NCI-H460 (cell line): ENCODE measurements around the gene EFCAB11. TPM values are rescaled to one million over a fixed set of nuclear protein-coding genes. Genes with fewer than 3 reads are reported as not detected.

Experiments
- DNase-seq: peaks from one replicate; pipeline ENCODE4 v3.0.0-alpha.2; 2016; ENCODE audit warnings: low read depth; ENCODE audit errors: extremely low read depth
- total RNA-seq: library from RNA; depleted of rRNA; stranded (reverse); fragments of >200 nt; shearing (Covaris generic); gene quantifications from 2 replicates; pipeline ENCODE4 v1.2.3, GENCODE V29; 2014

Gene EFCAB11
- total RNA-seq, 1 experiment from 2014 or later, result 18.1 TPM

DNA sequence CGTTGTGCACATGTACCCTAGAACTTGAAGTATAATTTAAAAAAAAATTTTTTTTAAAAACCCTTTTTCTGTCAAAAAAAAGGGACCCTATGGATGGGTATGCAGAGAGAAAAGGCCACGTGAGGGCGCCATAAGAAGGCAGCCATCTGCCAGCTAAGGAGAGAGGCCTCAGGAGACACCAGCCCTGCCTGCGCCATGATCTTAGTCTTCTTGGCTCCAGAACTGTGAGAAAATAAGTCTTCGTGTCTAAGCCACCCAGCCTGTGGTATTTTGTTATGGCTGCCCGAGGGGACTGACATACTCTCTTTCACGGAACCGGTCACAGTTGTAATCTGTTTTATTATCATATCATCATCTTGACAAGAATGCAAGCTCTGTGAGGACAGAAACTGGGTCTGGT is 174.8 kb downstream of the EFCAB11 start:
- no peak for DNase-seq

DNA sequence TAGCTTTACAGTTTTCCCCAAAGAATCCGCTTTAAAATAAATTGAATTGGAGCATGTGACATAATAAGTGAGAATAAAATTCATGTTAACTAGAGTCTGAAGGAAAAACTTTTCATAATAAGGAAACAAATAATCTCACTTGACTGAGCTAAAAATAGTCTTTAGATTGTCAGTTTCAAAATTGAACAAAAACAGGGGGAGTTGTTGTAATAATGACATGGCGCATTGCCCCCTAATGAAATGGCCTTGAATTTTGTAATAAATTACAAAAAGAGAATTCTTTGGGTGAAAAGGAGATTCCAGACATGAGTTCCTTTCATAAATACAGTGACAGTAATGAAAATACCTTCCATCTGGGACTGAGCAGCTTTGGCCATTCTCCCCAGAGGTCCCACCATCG is 178.6 kb downstream of the EFCAB11 start:
- DNase-seq, result no peak

DNA sequence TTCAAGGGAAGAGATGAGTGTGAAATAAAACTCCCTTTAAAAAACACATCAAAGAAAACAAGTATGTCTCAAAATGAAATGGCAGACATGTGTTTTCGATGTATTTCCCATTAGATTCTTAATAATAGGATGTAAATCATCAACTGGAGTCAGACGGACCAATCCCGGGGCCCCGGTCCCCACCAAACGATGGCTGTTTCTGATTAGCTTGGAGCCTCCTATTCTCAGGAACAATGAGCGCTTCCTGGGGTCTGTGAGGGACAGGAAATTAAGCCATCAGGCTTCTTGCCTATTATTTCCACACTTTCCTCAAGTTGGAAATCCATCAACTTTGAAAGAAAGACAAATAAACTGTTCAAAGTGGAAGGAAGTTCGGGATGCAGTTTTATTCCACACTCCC is 179.4 kb downstream of the EFCAB11 start:
- DNase-seq, result no peak

DNA sequence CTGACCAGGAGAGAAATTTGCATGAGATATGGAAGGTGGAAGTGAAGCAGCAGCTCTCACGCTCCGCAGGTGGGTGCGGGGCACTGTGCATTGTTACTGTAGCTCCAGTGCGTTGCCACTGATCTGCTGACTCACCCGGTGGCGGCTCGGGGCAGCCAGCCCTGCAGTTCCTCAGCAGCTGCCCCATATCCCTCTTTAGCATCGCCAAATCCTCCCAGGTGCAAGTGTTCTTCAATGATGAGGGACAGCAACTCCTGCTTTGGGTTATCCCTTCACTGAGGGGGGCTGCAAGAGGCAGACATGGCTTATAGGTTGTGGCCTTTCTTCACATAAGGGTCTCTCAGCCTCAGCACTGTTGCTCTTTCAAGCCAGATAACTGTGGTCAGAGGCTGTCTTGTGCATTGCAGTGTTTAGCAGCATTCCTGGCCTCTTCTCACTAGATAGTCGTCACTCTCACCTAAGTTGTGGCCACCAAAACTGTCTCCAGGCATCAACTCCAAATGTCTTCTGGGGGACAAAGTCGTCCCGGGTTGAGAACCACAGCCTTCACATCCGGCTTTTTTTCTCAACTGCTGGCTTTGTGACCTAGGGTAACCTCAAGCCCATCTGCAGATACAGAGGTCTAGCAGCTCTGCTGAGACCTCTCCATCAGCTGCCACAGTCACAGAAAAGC is 180.8 kb downstream of the EFCAB11 start:
- DNase-seq, result peak; percentile 41

DNA sequence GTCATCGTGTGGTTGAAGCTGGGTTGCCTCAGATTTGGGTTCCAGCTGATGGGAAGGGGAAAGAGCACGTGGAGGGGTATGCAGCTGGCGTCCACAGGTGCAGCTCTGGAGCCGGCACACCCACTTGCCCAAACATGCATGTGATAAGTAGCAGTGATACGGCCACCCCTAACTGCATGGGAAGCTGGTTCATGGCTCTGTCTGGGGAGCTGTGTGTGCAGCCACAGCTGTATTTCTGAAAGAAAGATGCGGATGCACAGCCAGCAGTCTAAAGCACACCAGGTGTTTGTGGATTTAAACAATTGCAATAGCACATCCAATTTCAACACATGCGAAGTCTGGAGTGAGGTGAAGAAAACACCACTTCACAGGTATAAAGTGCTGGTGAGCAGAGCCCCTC is 181.4 kb downstream of the EFCAB11 start:
- no peak for DNase-seq

DNA sequence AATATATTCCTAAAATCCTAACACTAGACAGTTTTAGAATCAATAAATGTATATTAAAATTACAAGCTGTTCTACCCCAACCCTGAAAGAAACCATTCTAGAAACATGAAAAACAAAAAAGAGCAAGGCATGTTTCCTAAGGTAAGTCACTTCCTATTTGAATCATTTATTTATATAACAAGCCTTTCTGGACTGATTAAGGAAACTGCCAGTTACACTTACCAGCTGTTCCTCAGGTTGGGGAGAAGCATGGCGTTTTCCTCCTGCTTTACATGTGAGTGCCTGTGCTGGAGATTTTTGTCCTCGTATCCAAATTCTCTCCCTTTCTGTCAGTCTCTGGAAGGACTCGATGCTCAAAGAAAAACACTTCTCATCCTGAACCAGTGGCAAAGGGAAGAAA is 183.3 kb downstream of the EFCAB11 start:
- DNase-seq, result no peak

DNA sequence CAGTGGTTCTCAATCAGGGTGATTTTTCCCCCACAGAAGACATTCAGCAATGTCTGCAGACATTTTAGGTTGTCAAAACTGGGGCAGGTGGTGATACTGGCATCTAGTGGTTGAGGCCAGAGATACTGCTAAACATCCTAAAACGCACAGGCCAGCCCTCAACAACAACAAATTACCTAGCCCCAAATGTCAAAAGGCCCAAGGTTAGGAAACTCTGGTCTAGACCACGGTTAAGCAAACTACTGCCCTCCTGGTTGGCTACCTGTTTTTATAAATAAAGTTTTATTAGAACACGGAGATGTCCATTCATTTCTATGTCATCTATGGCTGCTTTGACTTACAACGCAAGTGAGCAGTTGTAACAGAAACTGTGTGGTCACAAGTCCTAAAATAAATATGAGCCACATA is 186.7 kb downstream of the EFCAB11 start:
- DNase-seq, result peak; percentile 24

DNA sequence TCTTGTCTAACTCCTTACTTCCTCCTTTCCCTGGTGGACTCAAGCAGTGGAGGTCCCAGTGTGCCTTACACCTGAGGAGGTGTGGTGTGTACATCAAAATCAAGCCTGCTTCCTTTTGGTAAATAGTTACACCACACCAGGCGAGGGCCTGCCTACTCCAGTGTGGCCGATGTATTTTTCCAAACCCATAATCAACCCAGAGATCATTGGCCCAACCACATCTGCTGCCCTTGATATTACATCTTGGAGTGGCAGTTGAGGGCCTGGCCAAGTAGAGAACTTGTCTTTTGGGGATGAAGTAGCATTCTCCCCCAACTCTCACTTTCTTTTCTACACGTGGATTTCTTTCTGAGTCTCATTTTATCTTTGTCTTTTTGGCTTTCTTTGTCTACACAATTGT is 187.4 kb downstream of the EFCAB11 start:
- DNase-seq, result no peak

DNA sequence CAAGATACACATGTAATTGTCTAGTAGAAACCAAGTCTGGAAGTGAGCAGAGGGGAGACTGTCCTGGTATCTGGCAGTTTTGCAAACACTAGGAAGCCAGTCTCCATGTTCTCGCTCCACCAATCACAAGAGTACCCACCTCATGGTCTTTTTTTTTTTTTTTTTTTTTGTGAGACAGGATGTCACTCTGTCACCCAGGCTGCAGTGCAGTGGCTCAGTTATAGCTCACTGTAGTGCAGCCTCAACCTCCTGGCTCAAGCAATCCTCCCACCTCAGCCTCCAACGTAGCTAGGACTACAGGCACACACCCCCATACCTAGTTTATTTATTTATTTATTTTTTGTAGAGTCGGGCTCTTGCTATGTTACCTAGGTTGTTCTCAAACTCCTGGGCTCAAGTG is 189.2 kb downstream of the EFCAB11 start:
- DNase-seq, result no peak

DNA sequence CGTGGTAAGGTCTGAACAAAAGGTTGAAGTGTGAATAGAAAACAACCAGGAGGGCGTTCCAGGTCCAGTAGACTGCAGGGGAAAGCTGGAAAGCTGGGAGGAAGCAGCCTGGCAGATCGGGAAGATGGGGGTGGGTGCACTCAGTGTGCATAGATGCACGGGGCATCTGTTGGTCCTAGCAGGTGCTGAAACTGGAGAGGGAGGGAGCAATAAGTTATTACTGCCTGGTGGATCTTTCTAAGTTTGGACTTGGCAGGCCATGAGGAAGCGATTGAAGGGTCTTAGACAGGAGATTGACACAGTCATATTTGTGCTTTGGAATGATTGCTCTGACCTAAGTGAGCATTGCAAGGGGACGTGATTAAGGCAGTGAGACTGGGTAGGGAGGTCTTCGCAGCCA is 194.4 kb downstream of the EFCAB11 start:
- no peak for DNase-seq

DNA sequence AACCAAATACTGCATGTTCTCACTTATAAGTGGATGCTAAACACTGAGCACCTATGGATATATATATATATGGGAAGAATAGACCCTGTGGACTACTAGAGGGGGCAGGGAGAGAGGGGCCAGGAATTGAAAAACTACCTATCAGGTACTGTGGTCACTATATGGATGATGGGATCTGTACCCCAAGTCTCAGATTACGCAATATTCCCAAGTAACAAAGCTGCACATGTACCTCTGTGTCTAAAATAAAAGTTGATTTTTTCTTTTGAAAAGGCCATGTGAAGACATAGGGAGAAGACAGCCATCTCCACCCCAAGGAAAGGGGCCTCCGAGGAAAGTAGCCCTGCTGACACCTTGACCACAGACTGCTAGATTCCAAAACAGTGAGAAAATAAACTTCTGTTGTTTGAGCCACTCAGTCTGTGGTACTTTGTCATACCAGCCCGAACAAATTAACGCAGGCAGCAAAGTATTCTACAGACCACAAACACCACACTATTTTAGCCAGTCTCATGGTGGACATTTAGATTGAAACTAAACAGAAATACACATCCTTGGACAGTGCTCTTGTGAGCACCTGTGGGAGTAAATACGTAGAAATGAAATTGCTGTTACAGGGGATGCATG is 197.1 kb downstream of the EFCAB11 start:
- no peak for DNase-seq

DNA sequence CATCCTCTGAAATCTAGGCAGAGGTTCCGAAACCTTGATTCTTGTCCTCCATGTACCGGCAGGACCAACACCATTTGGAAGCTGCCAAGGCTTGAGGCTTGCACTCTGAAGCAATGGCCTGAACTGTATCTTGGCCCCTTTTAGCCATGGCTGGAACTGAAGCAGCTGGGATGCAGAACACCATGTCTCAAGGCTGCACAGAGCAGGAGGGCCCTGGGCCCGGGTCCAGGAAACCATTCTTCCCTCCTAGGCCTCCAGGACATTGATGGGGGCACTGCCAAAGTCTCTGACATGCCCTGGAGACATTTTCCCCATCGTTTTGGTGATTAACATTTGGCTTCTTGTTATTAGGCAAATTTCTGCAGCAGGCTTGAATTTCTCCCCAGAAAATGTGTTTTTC is 198.7 kb downstream of the EFCAB11 start:
- DNase-seq, result no peak

DNA sequence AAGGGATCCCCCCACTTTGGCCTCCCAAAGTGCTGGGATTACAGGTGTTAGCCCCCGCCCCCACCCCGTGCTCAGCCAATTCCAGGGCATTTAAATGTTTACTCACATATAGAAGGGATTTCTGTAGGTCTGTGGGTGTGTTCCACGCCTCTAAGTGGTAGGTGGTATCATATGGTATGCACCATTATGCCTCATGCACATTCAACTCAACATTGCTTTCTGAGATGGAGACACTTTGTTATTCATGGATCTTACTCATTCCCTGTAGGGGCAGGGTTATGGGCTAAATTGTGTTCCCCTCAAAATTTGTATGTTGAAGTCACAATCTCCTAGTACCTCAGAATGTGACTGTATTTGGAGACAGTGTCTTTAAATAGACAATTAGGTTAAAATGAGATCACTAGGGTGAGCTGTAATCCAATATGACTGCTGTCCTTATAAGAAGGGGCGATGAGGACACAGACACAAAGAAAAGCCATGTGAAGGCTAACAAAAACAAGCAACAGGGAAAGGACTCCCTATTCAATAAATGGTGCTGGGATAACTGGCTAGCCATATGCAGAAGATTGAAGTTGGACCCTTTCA is 200.6 kb downstream of the EFCAB11 start:
- DNase-seq, result no peak

DNA sequence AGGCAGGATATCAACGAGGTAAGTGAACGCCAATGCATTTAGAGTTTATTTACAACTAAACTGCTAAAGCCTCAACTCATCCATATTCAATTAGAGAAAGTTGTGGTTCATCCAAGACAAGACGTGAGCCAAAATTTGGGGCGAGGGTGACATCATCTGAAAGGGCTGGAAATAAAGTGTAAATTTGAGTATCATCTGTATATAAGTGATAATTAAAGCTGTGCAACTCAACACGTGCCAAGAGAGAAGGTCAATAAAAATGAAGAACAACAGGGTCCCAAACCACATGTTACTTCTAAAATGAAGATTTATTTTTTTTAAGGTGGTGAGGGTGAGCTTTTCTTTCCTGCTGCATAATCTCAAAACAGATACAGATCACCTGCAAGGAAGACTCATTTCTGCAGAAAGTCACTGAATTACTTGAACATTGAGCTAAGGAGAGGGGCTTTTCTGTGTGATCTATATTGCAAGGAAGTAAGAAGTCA is 203.6 kb downstream of the EFCAB11 start:
- no peak for DNase-seq

DNA sequence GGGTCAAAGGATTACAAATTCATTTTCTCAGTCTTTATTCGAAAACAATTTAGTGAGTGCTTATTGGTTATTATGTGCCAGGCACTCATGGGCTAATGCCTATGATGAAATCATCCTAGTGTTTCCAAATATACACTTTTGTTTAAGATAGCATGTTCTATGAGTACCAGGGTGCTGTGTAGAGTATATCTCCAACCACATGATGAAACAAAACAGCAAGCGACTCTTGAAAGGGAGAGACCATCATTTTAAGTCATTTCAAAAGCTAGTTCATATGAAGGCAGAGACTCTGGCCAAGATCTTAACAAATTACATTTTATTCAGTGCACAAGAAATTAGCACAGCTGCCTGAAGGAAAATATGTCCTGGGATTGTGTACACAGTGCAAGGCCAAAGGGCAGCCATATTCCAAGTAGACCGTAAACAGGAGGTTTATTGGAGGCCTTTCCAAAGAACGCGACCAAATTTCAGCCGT is 204.2 kb downstream of the EFCAB11 start:
- no peak for DNase-seq

DNA sequence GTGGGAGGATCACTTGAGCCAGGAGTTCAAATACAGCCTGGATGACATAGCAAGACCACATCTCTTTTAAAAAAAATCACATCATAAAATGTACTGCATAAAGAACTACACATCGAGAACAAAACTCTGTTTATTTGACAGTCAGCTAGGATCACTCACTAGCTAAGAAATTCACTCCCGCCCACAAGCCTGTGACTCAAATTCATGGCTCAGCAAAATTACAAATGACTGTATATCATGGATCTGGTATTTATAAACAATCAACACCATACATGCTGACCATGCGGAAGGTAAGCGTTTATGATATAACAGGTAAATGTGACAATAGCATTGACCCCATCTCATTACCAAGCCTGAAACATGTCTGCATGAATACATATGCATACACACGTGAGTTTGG is 206.5 kb downstream of the EFCAB11 start:
- DNase-seq, result no peak

DNA sequence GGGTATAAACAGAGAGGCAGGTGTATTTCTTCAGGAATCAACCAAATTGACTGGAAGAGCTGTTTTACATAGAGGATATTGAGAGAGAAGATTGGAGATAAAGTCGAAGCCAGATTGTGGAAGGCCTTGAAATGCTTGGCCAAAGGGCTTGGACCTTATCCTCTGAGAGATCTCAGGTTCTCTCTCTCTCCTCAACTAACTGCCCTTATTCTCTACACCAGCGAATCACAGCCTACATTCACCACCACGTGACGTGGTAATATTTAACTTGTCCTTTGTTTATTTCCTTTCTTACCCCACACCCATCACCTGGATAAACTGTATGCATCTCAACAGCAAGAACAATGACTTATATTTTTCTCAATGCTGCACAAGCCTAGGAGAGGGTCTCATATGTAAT is 207.4 kb downstream of the EFCAB11 start:
- DNase-seq, result no peak

DNA sequence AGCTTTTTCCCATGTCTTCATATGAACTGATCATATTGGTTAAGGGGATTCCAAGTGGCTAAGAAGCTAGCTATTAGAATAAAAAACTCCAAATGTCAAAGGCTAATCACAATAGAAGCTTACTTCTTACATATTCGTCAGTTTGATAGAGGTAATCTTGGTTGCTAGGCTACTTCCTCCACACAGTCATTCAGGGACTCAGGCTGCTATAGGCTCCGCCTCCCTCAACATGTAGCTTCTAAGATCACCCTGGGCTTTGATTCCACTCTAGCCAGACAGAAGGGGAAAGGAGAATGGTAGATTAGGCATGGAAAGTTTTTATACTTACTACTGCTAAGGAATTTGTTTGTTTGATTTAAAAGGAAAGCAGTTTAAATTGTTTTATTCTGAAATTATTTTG is 207.9 kb downstream of the EFCAB11 start:
- no peak for DNase-seq

DNA sequence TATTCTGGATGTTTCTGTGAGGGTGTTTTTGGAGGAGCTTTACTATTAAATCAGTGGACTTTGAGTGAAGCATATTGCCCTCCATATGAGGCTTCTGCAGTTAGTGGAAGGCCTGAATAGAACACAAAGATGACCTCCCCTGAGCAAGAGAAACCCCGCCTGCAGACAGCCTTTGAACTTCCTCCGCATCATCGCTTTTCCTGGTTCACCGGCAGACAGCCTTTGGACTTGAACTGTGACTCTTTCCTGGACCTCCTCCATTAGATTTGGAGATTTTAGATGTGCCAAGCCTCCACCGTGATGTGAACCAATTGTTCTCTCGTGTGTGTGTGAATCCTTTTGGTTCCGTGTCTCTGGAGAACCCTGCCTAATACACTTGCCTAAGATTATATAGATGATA is 208.4 kb downstream of the EFCAB11 start:
- DNase-seq, result no peak
